HEK293 (cell line): ENCODE results near the gene SECISBP2L.

ENCODE experiments used
- CTCF ChIA-PET: fragments of 350-600 bp; formaldehyde crosslinking; extraction: SDS; loops from one replicate; lab custom pipeline; 2021; ENCODE audit warnings: antibody characterized with exemption; lab: Yijun Ruan, JAX
- POLR2A ChIA-PET: fragments of 300-600 bp; formaldehyde crosslinking; extraction: SDS; loops from one replicate; lab custom pipeline; 2020; ENCODE audit warnings: antibody characterized with exemption, inconsistent platforms; lab: Yijun Ruan, JAX
- H3K27ac ChIP-seq: fragments of 200-500 bp; sonication (Bioruptor generic); 2 replicates; pipeline ENCODE4 v1.5.1; 2014; ENCODE audit warnings: low read depth, low read length, control low read depth, inconsistent platforms; ENCODE audit errors: extremely low read depth
- H3K36me3 ChIP-seq, 2 experiments: fragments of 200-500 bp in 1 of 2; sonication (Bioruptor generic) in 1 of 2; 1 replicate in 1 of 2; 2 replicates in 1 of 2; pipeline ENCODE4 v1.5.1; 2014 to 2017; ENCODE audit warnings: inconsistent platforms in 2 of 2, low read length in 2 of 2; ENCODE audit not compliant: control insufficient read depth in 2 of 2, insufficient read depth in 1 of 2
- H3K4me1 ChIP-seq: fragments of 200-500 bp; sonication (Bioruptor generic); 2 replicates; pipeline ENCODE4 v1.5.1; 2014; ENCODE audit warnings: mild to moderate bottlenecking, low read length, inconsistent platforms; ENCODE audit not compliant: control insufficient read depth, insufficient read depth
- H3K4me3 ChIP-seq: 2 replicates; pipeline ENCODE4 v1.5.1; 2011; ENCODE audit warnings: low read depth, mild to moderate bottlenecking, control low read depth, low read length, moderate library complexity
- H3K9me3 ChIP-seq: fragments of 200-500 bp; sonication (Bioruptor generic); 2 replicates; pipeline ENCODE4 v1.5.1; 2014; ENCODE audit warnings: low read depth, low read length, inconsistent platforms; ENCODE audit not compliant: control insufficient read depth, insufficient read depth
- FEZF1 ChIP-seq: fragments of 450-650 bp; formaldehyde crosslinking; IDR thresholded peaks from 2 replicates; pipeline ENCODE4 v1.5.1; 2016; ENCODE audit warnings: missing biosample characterization, missing genetic modification characterization
- KLF7 ChIP-seq: fragments of 450-650 bp; formaldehyde crosslinking; IDR thresholded peaks from 2 replicates; pipeline ENCODE4 v1.5.1; 2016; ENCODE audit warnings: missing biosample characterization, missing genetic modification characterization, borderline replicate concordance
- KLF8 ChIP-seq: fragments of 450-650 bp; formaldehyde crosslinking; IDR thresholded peaks from 2 replicates; pipeline ENCODE4 v1.5.1; 2016; ENCODE audit warnings: missing biosample characterization, missing genetic modification characterization
- MYNN ChIP-seq: fragments of 450-650 bp; formaldehyde crosslinking; IDR thresholded peaks from 2 replicates; pipeline ENCODE4 v1.5.1; 2016; ENCODE audit warnings: missing biosample characterization, missing genetic modification characterization, borderline replicate concordance
- MZF1 ChIP-seq: fragments of 450-650 bp; formaldehyde crosslinking; IDR thresholded peaks from 2 replicates; pipeline ENCODE4 v1.5.1; 2017; ENCODE audit warnings: missing biosample characterization, missing genetic modification characterization, borderline replicate concordance
- SP3 ChIP-seq: fragments of 450-650 bp; formaldehyde crosslinking; IDR thresholded peaks from 2 replicates; pipeline ENCODE4 v1.5.1; 2016; ENCODE audit warnings: missing biosample characterization, missing genetic modification characterization
- TCF7L2 ChIP-seq: IDR thresholded peaks from 2 replicates; pipeline ENCODE4 v1.6.1; 2011; ENCODE audit warnings: low read depth, mild to moderate bottlenecking, inconsistent platforms, low read length, moderate library complexity, borderline replicate concordance
- ZBTB48 ChIP-seq: fragments of 450-650 bp; formaldehyde crosslinking; IDR thresholded peaks from 2 replicates; pipeline ENCODE4 v1.5.1; 2016; ENCODE audit warnings: missing biosample characterization, missing genetic modification characterization
- ZFP69B ChIP-seq: fragments of 450-650 bp; formaldehyde crosslinking; IDR thresholded peaks from 2 replicates; pipeline ENCODE4 v1.5.1; 2016; ENCODE audit warnings: missing biosample characterization, missing genetic modification characterization
- ZNF16 ChIP-seq: fragments of 450-650 bp; formaldehyde crosslinking; IDR thresholded peaks from 2 replicates; pipeline ENCODE4 v1.5.1; 2016; ENCODE audit warnings: low read depth, missing biosample characterization, missing genetic modification characterization
- ZNF184 ChIP-seq: fragments of 450-650 bp; IDR thresholded peaks from 2 replicates; pipeline ENCODE4 v1.5.1; 2018; ENCODE audit warnings: missing biosample characterization, mild to moderate bottlenecking, missing genetic modification characterization
- ZNF19 ChIP-seq: fragments of 450-650 bp; formaldehyde crosslinking; IDR thresholded peaks from 2 replicates; pipeline ENCODE4; 2016; ENCODE audit warnings: missing biosample characterization, missing genetic modification characterization, low read depth
- ZNF221 ChIP-seq: fragments of 450-650 bp; formaldehyde crosslinking; IDR thresholded peaks from 2 replicates; pipeline ENCODE4 v1.5.1; 2017; ENCODE audit warnings: missing biosample characterization, missing genetic modification characterization, borderline replicate concordance
- ZNF248 ChIP-seq: fragments of 450-650 bp; formaldehyde crosslinking; IDR thresholded peaks from 2 replicates; pipeline ENCODE4 v1.5.1; 2017; ENCODE audit warnings: missing biosample characterization, missing genetic modification characterization
- ZNF274 ChIP-seq, 2 experiments: fragments of 200-500 bp in 1 of 2; fragments of 450-650 bp in 1 of 2; sonication (Bioruptor generic) in 1 of 2; formaldehyde crosslinking in 1 of 2; IDR thresholded peaks; 2 replicates each; pipeline versions ENCODE4 v1.5.1 to v1.6.1; 2014 to 2016; ENCODE audit warnings: borderline replicate concordance in 1 of 2, inconsistent platforms in 1 of 2, low read length in 1 of 2, missing biosample characterization in 1 of 2, missing genetic modification characterization in 1 of 2
- ZNF571 ChIP-seq: fragments of 450-650 bp; formaldehyde crosslinking; IDR thresholded peaks from 2 replicates; pipeline ENCODE4 v1.5.0; 2017; ENCODE audit warnings: missing biosample characterization, missing genetic modification characterization
- ZNF629 ChIP-seq: fragments of 450-650 bp; formaldehyde crosslinking; IDR thresholded peaks from 2 replicates; pipeline ENCODE4 v1.5.1; 2017; ENCODE audit warnings: missing biosample characterization, missing genetic modification characterization
- ZNF654 ChIP-seq: fragments of 450-650 bp; formaldehyde crosslinking; IDR thresholded peaks from 2 replicates; pipeline ENCODE4 v1.5.1; 2016; ENCODE audit warnings: low read depth, missing biosample characterization, missing genetic modification characterization
- ZNF670 ChIP-seq: fragments of 450-650 bp; formaldehyde crosslinking; IDR thresholded peaks from 2 replicates; pipeline ENCODE4 v1.5.1; 2016; ENCODE audit warnings: missing biosample characterization, missing genetic modification characterization, low read depth
- ZNF776 ChIP-seq: fragments of 450-650 bp; formaldehyde crosslinking; IDR thresholded peaks from 2 replicates; pipeline ENCODE4 v1.5.0; 2017; ENCODE audit warnings: missing biosample characterization, missing genetic modification characterization, borderline replicate concordance
- ZSCAN23 ChIP-seq: fragments of 450-650 bp; formaldehyde crosslinking; IDR thresholded peaks from 2 replicates; pipeline ENCODE4 v1.5.1; 2016; ENCODE audit warnings: missing biosample characterization, missing genetic modification characterization
- TF ChIP-seq, protein P1 (sequence below): fragments of 450-650 bp; formaldehyde crosslinking; IDR thresholded peaks from 2 replicates; pipeline ENCODE4 v1.5.1; 2016; ENCODE audit warnings: missing biosample characterization, missing genetic modification characterization
- TF ChIP-seq, protein P2 (sequence below): fragments of 450-650 bp; formaldehyde crosslinking; IDR thresholded peaks from 2 replicates; pipeline ENCODE4 v1.5.1; 2017; ENCODE audit warnings: missing biosample characterization, missing genetic modification characterization
- TF ChIP-seq, protein P3 (sequence below): fragments of 450-650 bp; formaldehyde crosslinking; IDR thresholded peaks from 2 replicates; pipeline ENCODE4 v1.5.1; 2016; ENCODE audit warnings: missing biosample characterization, missing genetic modification characterization
- TF ChIP-seq, protein P4 (sequence below): fragments of 450-650 bp; IDR thresholded peaks from 2 replicates; pipeline ENCODE4 v1.5.1; 2018; ENCODE audit warnings: missing biosample characterization, mild to moderate bottlenecking, missing genetic modification characterization

The SECISBP2L gene

GRCh38 chr15:48985516-48985915, 60.7 kb downstream of the SECISBP2L start:
- Histone ChIP-seq H3K27ac (no peak overlapping the region), H3K36me3 (peaks cover 0 to 4% of the 10 kb centered on the region in 2 experiments; a peak in 1 of 3 replicates), H3K9me3 (no peaks in the 10 kb centered on the region), H3K4me3 (no peak overlapping the region), H3K4me1 (no peaks in the 10 kb centered on the region)
- no peak for TF ChIP-seq SP3 (tag by site-specific recombination)
- no peak for TF ChIP-seq ZNF274 (IDR thresholded peaks at IDR 0.05; ENCODE audit: low read length)
- no peak for TF ChIP-seq ZNF274 (tag by site-specific recombination; IDR thresholded peaks at IDR 0.05; ENCODE audit: borderline replicate concordance)
- TF ChIP-seq ZBTB48 = no peak
- no peak for TF ChIP-seq ZNF654 (tag by site-specific recombination)
- TF ChIP-seq ZSCAN23 (tag by site-specific recombination) = no peak
- TF ChIP-seq ZNF184 (tag by site-specific recombination) = no peak
- no peak for TF ChIP-seq MYNN (tag by site-specific recombination)
- TF ChIP-seq, protein P1, sequence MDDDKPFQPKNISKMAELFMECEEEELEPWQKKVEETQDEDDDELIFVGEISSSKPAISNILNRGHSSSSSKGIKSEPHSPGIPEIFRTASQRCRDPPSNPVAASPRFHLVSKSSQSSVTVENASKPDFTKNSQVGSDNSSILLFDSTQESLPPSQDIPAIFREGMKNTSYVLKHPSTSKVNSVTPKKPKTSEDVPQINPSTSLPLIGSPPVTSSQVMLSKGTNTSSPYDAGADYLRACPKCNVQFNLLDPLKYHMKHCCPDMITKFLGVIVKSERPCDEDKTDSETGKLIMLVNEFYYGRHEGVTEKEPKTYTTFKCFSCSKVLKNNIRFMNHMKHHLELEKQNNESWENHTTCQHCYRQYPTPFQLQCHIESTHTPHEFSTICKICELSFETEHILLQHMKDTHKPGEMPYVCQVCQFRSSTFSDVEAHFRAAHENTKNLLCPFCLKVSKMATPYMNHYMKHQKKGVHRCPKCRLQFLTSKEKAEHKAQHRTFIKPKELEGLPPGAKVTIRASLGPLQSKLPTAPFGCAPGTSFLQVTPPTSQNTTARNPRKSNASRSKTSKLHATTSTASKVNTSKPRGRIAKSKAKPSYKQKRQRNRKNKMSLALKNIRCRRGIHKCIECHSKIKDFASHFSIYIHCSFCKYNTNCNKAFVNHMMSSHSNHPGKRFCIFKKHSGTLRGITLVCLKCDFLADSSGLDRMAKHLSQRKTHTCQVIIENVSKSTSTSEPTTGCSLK = no peak
- no peak for TF ChIP-seq ZNF248 (tag by site-specific recombination)
- TF ChIP-seq ZNF16 = no peak
- TF ChIP-seq, protein P2, sequence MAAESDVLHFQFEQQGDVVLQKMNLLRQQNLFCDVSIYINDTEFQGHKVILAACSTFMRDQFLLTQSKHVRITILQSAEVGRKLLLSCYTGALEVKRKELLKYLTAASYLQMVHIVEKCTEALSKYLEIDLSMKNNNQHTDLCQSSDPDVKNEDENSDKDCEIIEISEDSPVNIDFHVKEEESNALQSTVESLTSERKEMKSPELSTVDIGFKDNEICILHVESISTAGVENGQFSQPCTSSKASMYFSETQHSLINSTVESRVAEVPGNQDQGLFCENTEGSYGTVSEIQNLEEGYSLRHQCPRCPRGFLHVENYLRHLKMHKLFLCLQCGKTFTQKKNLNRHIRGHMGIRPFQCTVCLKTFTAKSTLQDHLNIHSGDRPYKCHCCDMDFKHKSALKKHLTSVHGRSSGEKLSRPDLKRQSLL = no peak
- no peak for TF ChIP-seq KLF7
- no peak for TF ChIP-seq ZNF571
- no peak for TF ChIP-seq ZNF629 (tag by site-specific recombination)
- POLR2A ChIA-PET = no interaction called here
- CTCF ChIA-PET = interaction anchor here (0.7 to 2.1 kb wide), 3 partner anchors 10 to 124 kb away, joined by 5 to 12 read pairs (median 5); no protein-coding TSS in a partner anchor

- no peak overlapping the region for H3K4me3 ChIP-seq
- peaks cover 0 to 4% of the 10 kb centered on the region in 2 experiments; a peak in 1 of 3 replicates for H3K36me3 ChIP-seq
- no peak for TF ChIP-seq ZNF221 (tag by site-specific recombination)
- TF ChIP-seq MZF1 (tag by site-specific recombination) = no peak
- TF ChIP-seq, protein P3, sequence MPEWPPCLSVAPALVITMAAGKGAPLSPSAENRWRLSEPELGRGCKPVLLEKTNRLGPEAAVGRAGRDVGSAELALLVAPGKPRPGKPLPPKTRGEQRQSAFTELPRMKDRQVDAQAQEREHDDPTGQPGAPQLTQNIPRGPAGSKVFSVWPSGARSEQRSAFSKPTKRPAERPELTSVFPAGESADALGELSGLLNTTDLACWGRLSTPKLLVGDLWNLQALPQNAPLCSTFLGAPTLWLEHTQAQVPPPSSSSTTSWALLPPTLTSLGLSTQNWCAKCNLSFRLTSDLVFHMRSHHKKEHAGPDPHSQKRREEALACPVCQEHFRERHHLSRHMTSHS = no peak
- no peak for TF ChIP-seq FEZF1
- TF ChIP-seq ZFP69B = no peak
- TF ChIP-seq ZNF19 (tag by site-specific recombination) = no peak
- TF ChIP-seq, protein P4, sequence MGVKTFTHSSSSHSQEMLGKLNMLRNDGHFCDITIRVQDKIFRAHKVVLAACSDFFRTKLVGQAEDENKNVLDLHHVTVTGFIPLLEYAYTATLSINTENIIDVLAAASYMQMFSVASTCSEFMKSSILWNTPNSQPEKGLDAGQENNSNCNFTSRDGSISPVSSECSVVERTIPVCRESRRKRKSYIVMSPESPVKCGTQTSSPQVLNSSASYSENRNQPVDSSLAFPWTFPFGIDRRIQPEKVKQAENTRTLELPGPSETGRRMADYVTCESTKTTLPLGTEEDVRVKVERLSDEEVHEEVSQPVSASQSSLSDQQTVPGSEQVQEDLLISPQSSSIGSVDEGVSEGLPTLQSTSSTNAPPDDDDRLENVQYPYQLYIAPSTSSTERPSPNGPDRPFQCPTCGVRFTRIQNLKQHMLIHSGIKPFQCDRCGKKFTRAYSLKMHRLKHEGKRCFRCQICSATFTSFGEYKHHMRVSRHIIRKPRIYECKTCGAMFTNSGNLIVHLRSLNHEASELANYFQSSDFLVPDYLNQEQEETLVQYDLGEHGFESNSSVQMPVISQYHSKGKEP (tag by site-specific recombination) = no peak
- TF ChIP-seq TCF7L2 = no peak
- TF ChIP-seq ZNF670 = no peak
- TF ChIP-seq KLF8 (tag by site-specific recombination) = no peak
- no peak for TF ChIP-seq ZNF776
- TF ChIP-seq ZNF184 (tag by site-specific recombination) = no peak
- no peak for TF ChIP-seq ZNF571
- H3K9me3 ChIP-seq = no peaks in the 10 kb centered on the region
- H3K27ac ChIP-seq = no peak overlapping the region
- POLR2A ChIA-PET = no interaction called here
- H3K4me1 ChIP-seq = no peaks in the 10 kb centered on the region
- CTCF ChIA-PET = interaction anchor here (0.7 to 2.1 kb wide), 3 partner anchors 9 to 123 kb away, joined by 5 to 12 read pairs (median 5); no protein-coding TSS in a partner anchor
Observed at GRCh38 chr15:48984811-48985352, 61.4 kb downstream of the SECISBP2L start.
